DND-41 (cell line): ENCODE results near the gene PTPRC.

ENCODE experiments used
- ATAC-seq: fragments of 200-7000 bp; cut with Tn5 transposase; 3 replicates; pipeline ENCODE4 v1.9.1; 2021; ENCODE audit warnings: low read depth; ENCODE audit not compliant: insufficient read depth
- DNase-seq: peaks from one replicate; pipeline ENCODE4 v3.0.0-alpha.2; 2020
- H2AFZ ChIP-seq: 2 replicates; pipeline ENCODE4 v1.6.0; 2012; ENCODE audit warnings: low read depth, low read length
- H3K27ac ChIP-seq: 2 replicates; pipeline ENCODE4 v1.5.1; 2012; ENCODE audit warnings: low read length, inconsistent platforms
- H3K27me3 ChIP-seq: fragments of 200-600 bp; sonication (generic); 2 replicates; pipeline ENCODE4 v1.6.0; 2012; ENCODE audit warnings: low read length, mild to moderate bottlenecking, inconsistent platforms; ENCODE audit not compliant: insufficient read depth, poor library complexity
- H3K36me3 ChIP-seq: 2 replicates; pipeline ENCODE4 v1.5.1; 2012; ENCODE audit warnings: low read length, inconsistent platforms; ENCODE audit not compliant: insufficient read depth
- H3K4me1 ChIP-seq: 2 replicates; pipeline ENCODE4 v1.5.1; 2012; ENCODE audit warnings: mild to moderate bottlenecking, low read length; ENCODE audit not compliant: insufficient read depth
- H3K4me2 ChIP-seq: 2 replicates; pipeline ENCODE4 v1.6.0; 2012; ENCODE audit warnings: mild to moderate bottlenecking, moderate library complexity, low read length, inconsistent platforms; ENCODE audit not compliant: insufficient read depth
- H3K4me3 ChIP-seq, 2 experiments: fragments of 200-600 bp in 1 of 2; shearing (Covaris generic) in 1 of 2; 2 replicates each; pipeline ENCODE4 v1.5.1; 2012 to 2016; ENCODE audit warnings: inconsistent platforms in 2 of 2, low read length in 2 of 2, mild to moderate bottlenecking in 2 of 2, low read depth in 1 of 2, moderate library complexity in 1 of 2
- H3K79me2 ChIP-seq: 2 replicates; pipeline ENCODE4 v1.6.0; 2012; ENCODE audit warnings: low read length, inconsistent platforms; ENCODE audit not compliant: insufficient read depth
- H3K9ac ChIP-seq: 2 replicates; pipeline ENCODE4 v1.6.0; 2012; ENCODE audit warnings: low read depth, mild to moderate bottlenecking, inconsistent platforms, low read length, moderate library complexity
- H3K9me3 ChIP-seq: 2 replicates; pipeline ENCODE4 v1.5.1; 2012; ENCODE audit warnings: low read length, moderate library complexity, mild to moderate bottlenecking, inconsistent platforms; ENCODE audit not compliant: insufficient read depth, severe bottlenecking
- H4K20me1 ChIP-seq: 2 replicates; pipeline ENCODE4 v1.6.0; 2012; ENCODE audit warnings: low read length; ENCODE audit not compliant: insufficient read depth
- CTCF ChIP-seq: IDR thresholded peaks from 2 replicates; pipeline ENCODE4 v1.5.1; 2012; ENCODE audit warnings: borderline replicate concordance, low read length, moderate library complexity, mild to moderate bottlenecking; ENCODE audit not compliant: poor library complexity, severe bottlenecking; ENCODE audit errors: extremely low read depth
- EZH2 ChIP-seq: IDR thresholded peaks from 3 replicates; pipeline ENCODE4 v1.6.1; 2012; ENCODE audit warnings: borderline replicate concordance, low read depth, mild to moderate bottlenecking, moderate library complexity, low read length, inconsistent platforms; ENCODE audit not compliant: severe bottlenecking

Gene PTPRC

GRCh38 chr1:198677027-198677426, 38.2 kb downstream of the PTPRC start:
- ATAC-seq (no peak), DNase-seq (no peak)
- Histone ChIP-seq H3K9me3 (no peaks in the 10 kb centered on the region), H4K20me1 (no peaks in the 10 kb centered on the region), H2AFZ (no peak overlapping the region), H3K27me3 (no peaks in the 10 kb centered on the region), H3K36me3 (peaks cover 6% of the 10 kb centered on the region; the same call in 1 of the 2 replicates), H3K4me1 (peaks cover 78% of the 10 kb centered on the region), H3K27ac (peak overlapping the region; percentile 46), H3K79me2 (peaks cover 65% of the 10 kb centered on the region), H3K4me2 (no peak overlapping the region), H3K9ac (no peak overlapping the region), H3K4me3 (no peak overlapping the region)
- TF ChIP-seq EZH2 = no peak
- no peak for TF ChIP-seq CTCF

- Histone ChIP-seq H3K9ac (no peak overlapping the region), H3K4me3 (no peak overlapping the region), H3K27me3 (no peaks in the 10 kb centered on the region), H3K79me2 (peaks cover 58% of the 10 kb centered on the region), H3K36me3 (peaks cover 6% of the 10 kb centered on the region; the same call in 1 of the 2 replicates), H3K27ac (peak overlapping the region; percentile 37), H3K4me1 (peaks cover 85% of the 10 kb centered on the region), H4K20me1 (no peaks in the 10 kb centered on the region), H2AFZ (no peak overlapping the region), H3K9me3 (no peaks in the 10 kb centered on the region), H3K4me2 (no peak overlapping the region)
- DNase-seq (no peak), ATAC-seq (no peak)
- TF ChIP-seq EZH2 = no peak
- no peak for TF ChIP-seq CTCF
Observed at GRCh38 chr1:198677871-198678270, 39.0 kb downstream of the PTPRC start.

- no peak overlapping the region for H3K4me2 ChIP-seq
- H3K4me3 ChIP-seq = no peak overlapping the region
- no peaks in the 10 kb centered on the region for H3K9me3 ChIP-seq
- no peak for TF ChIP-seq CTCF
- TF ChIP-seq EZH2 = no peak
- H3K79me2 ChIP-seq = peaks cover 55% of the 10 kb centered on the region
- no peak overlapping the region for H3K9ac ChIP-seq
- no peak overlapping the region for H2AFZ ChIP-seq
- H3K36me3 ChIP-seq = peaks cover 6% of the 10 kb centered on the region; the same call in 1 of the 2 replicates
- H3K4me1 ChIP-seq = peaks cover 90% of the 10 kb centered on the region
- H4K20me1 ChIP-seq = no peaks in the 10 kb centered on the region
- H3K27ac ChIP-seq = peak overlapping the region; percentile 37
- no peaks in the 10 kb centered on the region for H3K27me3 ChIP-seq
- DNase-seq (no peak), ATAC-seq (no peak)
Observed at GRCh38 chr1:198678301-198678836, 39.5 kb downstream of the PTPRC start.

GRCh38 chr1:198678901-198679329, 40.1 kb downstream of the PTPRC start:
- no peak overlapping the region for H3K4me2 ChIP-seq
- peaks cover 59% of the 10 kb centered on the region for H3K79me2 ChIP-seq
- ATAC-seq (no peak), DNase-seq (no peak)
- H3K4me1 ChIP-seq = peaks cover 93% of the 10 kb centered on the region
- no peaks in the 10 kb centered on the region for H4K20me1 ChIP-seq
- no peak overlapping the region for H3K4me3 ChIP-seq
- TF ChIP-seq EZH2 (no peak), CTCF (no peak)
- peaks cover 6% of the 10 kb centered on the region; the same call in 1 of the 2 replicates for H3K36me3 ChIP-seq
- H3K9me3 ChIP-seq = no peaks in the 10 kb centered on the region
- H2AFZ ChIP-seq = no peak overlapping the region
- no peaks in the 10 kb centered on the region for H3K27me3 ChIP-seq
- peak overlapping the region; percentile 37 for H3K27ac ChIP-seq
- H3K9ac ChIP-seq = no peak overlapping the region
